GM06990 (cell line): ENCODE results near the gene HS3ST4.

Source experiments
- DNase-seq: peaks from one replicate; pipeline ENCODE4 v3.0.0-alpha.2; 2011; ENCODE audit not compliant: insufficient read length; ENCODE audit errors: extremely low read depth
- H3K27me3 ChIP-seq: replicated peaks from 2 replicates; pipeline ENCODE4 v1.6.0; 2011; ENCODE audit warnings: low read length; ENCODE audit not compliant: control insufficient read depth, insufficient read depth
- H3K36me3 ChIP-seq: 2 replicates; pipeline ENCODE4 v1.5.1; 2011; ENCODE audit warnings: low read length; ENCODE audit not compliant: control insufficient read depth, insufficient read depth
- H3K4me3 ChIP-seq: replicated peaks from 2 replicates; pipeline ENCODE4 v1.5.1; 2011; ENCODE audit warnings: low read depth, mild to moderate bottlenecking, control low read depth, low read length
- CTCF ChIP-seq: IDR thresholded peaks from 2 replicates; pipeline ENCODE4 v1.5.1; 2011; ENCODE audit warnings: low read length, control low read depth, mild to moderate bottlenecking, inconsistent platforms; ENCODE audit not compliant: insufficient read depth, poor library complexity, severe bottlenecking

The HS3ST4 gene

GRCh38 chr16:25713785-25714570 lies 22.2 kb downstream of the HS3ST4 start:
- Histone ChIP-seq H3K27me3 (no peaks in the 10 kb centered on the region), H3K36me3 (no peaks in the 10 kb centered on the region), H3K4me3 (no peak overlapping the region)
- DNase-seq, result no peak
- no peak for TF ChIP-seq CTCF

DNA sequence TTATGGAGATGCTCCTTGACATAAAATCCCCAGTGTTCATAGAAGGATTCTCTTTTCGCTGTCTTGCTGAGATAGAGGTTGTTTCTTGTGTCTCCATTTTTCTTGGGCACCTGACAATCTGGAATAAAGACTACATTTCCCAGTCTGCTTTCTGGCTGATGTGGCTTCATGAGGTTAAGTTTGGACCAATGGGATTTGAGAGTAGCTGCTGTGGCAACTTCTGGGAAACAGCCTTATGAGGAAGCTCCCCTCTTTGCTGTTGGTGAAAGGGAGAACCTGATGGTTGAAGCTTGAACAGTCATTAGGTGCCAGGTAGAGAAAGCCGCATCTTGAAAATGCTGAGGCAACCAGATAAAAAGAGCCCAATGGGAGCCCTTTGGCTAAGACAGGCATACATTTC lies 24.4 kb downstream of the HS3ST4 start:
- DNase-seq, result no peak
- no peak overlapping the region for H3K4me3 ChIP-seq
- no peaks in the 10 kb centered on the region for H3K36me3 ChIP-seq
- no peaks in the 10 kb centered on the region for H3K27me3 ChIP-seq
- TF ChIP-seq CTCF, result no peak

DNA sequence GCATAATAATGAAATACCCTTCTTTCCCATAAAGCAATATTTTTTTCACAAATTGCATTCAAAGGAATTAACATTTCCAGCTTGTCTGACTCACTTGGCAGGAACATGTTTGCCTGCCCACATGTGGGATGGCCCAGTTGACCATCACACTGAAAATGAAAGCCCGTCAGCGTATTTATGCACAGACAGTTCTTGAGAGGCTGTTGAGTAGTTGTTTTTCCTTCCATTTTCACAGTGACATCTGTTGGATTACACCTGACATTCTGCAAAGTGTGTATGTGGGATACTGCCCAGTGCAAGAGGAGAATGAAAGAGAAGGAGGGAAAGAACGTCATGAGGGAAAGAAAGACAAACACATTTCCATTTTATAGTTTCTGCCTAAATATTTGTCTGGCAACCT lies 29.7 kb downstream of the HS3ST4 start:
- no peak for TF ChIP-seq CTCF
- DNase-seq, result no peak
- Histone ChIP-seq H3K4me3 (no peak overlapping the region), H3K36me3 (no peaks in the 10 kb centered on the region), H3K27me3 (no peaks in the 10 kb centered on the region)

- DNase-seq, result no peak
- no peak overlapping the region for H3K4me3 ChIP-seq
- TF ChIP-seq CTCF, result no peak
- H3K27me3 ChIP-seq, result no peaks in the 10 kb centered on the region
- H3K36me3 ChIP-seq, result no peaks in the 10 kb centered on the region
Measured at GRCh38 chr16:25726430-25727098, 34.8 kb downstream of the HS3ST4 start.

GRCh38 chr16:25729188-25729915 lies 37.6 kb downstream of the HS3ST4 start:
- DNase-seq, result no peak
- no peak overlapping the region for H3K4me3 ChIP-seq
- no peak for TF ChIP-seq CTCF
- H3K36me3 ChIP-seq, result no peaks in the 10 kb centered on the region
- no peaks in the 10 kb centered on the region for H3K27me3 ChIP-seq
